Lung (tissue), 12 donors: ENCODE results near the gene BICRAL. TPM values are rescaled to one million over a fixed set of nuclear protein-coding genes. Genes with fewer than 3 reads are reported as not detected.

Experiments used
- ATAC-seq: fragments of 200-7000 bp; cut with Tn5 transposase; one replicate; pipeline ENCODE4 v1.9.1; 2020; ENCODE audit warnings: moderate number of reproducible peaks; ENCODE audit not compliant: insufficient read depth, low FRiP score
- DNase-seq, 3 donors: peaks; one replicate each; pipeline ENCODE4 v3.0.0-alpha.2; 2013 to 2017
- H3K27ac ChIP-seq, 2 donors: one replicate each; pipeline ENCODE4 v1.5.1; 2013; ENCODE audit warnings: mild to moderate bottlenecking in 2 of 2, moderate library complexity in 2 of 2, control low read depth in 1 of 2, inconsistent platforms in 1 of 2, low read depth in 1 of 2, low read length in 1 of 2
- H3K27me3 ChIP-seq, 3 donors: one replicate each; pipeline ENCODE4 v1.5.1; 2013; ENCODE audit warnings: low read length in 2 of 3; ENCODE audit not compliant: control insufficient read depth in 3 of 3, insufficient read depth in 3 of 3
- H3K36me3 ChIP-seq, 4 donors: one replicate each; pipeline ENCODE4 v1.5.1; 2013; ENCODE audit warnings: low read length in 4 of 4, mild to moderate bottlenecking in 1 of 4, moderate library complexity in 1 of 4; ENCODE audit not compliant: control insufficient read depth in 4 of 4, insufficient read depth in 4 of 4
- H3K4me1 ChIP-seq, 5 donors: one replicate each; pipeline ENCODE4 v1.5.1; 2013; ENCODE audit warnings: low read length in 5 of 5, mild to moderate bottlenecking in 2 of 5, moderate library complexity in 1 of 5; ENCODE audit not compliant: control insufficient read depth in 5 of 5, insufficient read depth in 5 of 5
- H3K4me3 ChIP-seq: one replicate; pipeline ENCODE4 v1.5.1; 2013; ENCODE audit warnings: mild to moderate bottlenecking, control low read depth, moderate library complexity
- H3K9ac ChIP-seq, 2 donors: one replicate each; pipeline ENCODE4 v1.5.1; 2013; ENCODE audit warnings: low read length in 2 of 2, control low read depth in 1 of 2; ENCODE audit not compliant: insufficient read depth in 1 of 2
- H3K9me3 ChIP-seq, 4 donors: one replicate each; pipeline ENCODE4 v1.5.1; 2013; ENCODE audit warnings: low read length in 3 of 4, mild to moderate bottlenecking in 1 of 4, moderate library complexity in 1 of 4; ENCODE audit not compliant: control insufficient read depth in 4 of 4, insufficient read depth in 3 of 4
- WGBS, 2 donors: extraction: QIAGEN DNeasy Blood & Tissue Kit; methylation state at CpG; one replicate each; pipeline ENCODE4 v1.1.7; 2013; 5-methylcytosine and 5-hydroxymethylcytosine counted together
- polyA plus RNA-seq, 2 donors: library from polyadenylated mRNA; stranded (reverse); fragments of 200-250 nt; gene quantifications; one replicate each; pipeline ENCODE4 v1.2.1, GENCODE V29; 2013
- total RNA-seq, 2 donors: library from RNA; depleted of rRNA in 1 of 2; stranded (reverse); fragments of >200 nt in 1 of 2; gene quantifications; one replicate each; pipeline ENCODE4 v1.2.1, GENCODE V29; 2014 to 2021
- TF ChIP-seq, protein P1 (sequence below): IDR thresholded peaks from 2 replicates; pipeline ENCODE4 v1.5.1; 2012; ENCODE audit warnings: mild to moderate bottlenecking; ENCODE audit errors: control extremely low read depth, extremely low read depth
- donor health status: control.
- donor health status: control.
- donor health status: Bipolar disorder and iron deficiency.
- donor health status: healthy.
- donor health status: DM: yes; HTN: yes; CAD: no.

Gene BICRAL
- total and polyA plus RNA-seq, 4 donors: 2.8 to 18.6 (median 10.7) TPM

DNA sequence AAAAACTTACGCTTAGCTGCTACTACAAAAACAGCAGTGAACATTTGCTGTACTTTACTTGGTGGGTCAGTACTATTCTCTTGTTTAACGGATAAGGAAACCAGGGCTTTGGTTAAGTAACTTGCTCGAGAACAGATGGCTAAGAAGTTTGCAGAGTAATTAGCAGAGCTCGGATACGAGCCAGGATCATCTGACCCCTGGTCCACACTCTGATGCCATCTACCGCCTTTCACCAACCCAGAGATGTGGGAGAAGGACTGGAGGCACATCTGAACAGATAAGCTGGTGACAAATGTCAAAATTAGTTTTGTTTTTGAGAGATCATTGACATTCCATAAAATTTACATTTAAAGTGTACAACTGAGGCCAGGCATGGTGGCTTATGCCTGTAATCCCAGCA, 78.6 kb downstream of the BICRAL start:
- H3K9me3 ChIP-seq: peaks cover 0 to 1% (median 0%) of the 10 kb centered on the region in 4 donors
- peaks cover 16 to 40% (median 33%) of the 10 kb centered on the region in 4 donors for H3K36me3 ChIP-seq
- H3K4me1 ChIP-seq: no peaks in the 10 kb centered on the region
- DNase-seq (no peak), ATAC-seq (no peak)
- no peak overlapping the region for H3K9ac ChIP-seq
- no peak overlapping the region for H3K27ac ChIP-seq
- TF ChIP-seq, protein P1, sequence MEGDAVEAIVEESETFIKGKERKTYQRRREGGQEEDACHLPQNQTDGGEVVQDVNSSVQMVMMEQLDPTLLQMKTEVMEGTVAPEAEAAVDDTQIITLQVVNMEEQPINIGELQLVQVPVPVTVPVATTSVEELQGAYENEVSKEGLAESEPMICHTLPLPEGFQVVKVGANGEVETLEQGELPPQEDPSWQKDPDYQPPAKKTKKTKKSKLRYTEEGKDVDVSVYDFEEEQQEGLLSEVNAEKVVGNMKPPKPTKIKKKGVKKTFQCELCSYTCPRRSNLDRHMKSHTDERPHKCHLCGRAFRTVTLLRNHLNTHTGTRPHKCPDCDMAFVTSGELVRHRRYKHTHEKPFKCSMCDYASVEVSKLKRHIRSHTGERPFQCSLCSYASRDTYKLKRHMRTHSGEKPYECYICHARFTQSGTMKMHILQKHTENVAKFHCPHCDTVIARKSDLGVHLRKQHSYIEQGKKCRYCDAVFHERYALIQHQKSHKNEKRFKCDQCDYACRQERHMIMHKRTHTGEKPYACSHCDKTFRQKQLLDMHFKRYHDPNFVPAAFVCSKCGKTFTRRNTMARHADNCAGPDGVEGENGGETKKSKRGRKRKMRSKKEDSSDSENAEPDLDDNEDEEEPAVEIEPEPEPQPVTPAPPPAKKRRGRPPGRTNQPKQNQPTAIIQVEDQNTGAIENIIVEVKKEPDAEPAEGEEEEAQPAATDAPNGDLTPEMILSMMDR: no peak
- no peak overlapping the region for H3K4me3 ChIP-seq
- no peaks in the 10 kb centered on the region for H3K27me3 ChIP-seq
- WGBS, 2 donors: 95 to 98% methylated on average over 6 of the region's 6 CpGs

DNA sequence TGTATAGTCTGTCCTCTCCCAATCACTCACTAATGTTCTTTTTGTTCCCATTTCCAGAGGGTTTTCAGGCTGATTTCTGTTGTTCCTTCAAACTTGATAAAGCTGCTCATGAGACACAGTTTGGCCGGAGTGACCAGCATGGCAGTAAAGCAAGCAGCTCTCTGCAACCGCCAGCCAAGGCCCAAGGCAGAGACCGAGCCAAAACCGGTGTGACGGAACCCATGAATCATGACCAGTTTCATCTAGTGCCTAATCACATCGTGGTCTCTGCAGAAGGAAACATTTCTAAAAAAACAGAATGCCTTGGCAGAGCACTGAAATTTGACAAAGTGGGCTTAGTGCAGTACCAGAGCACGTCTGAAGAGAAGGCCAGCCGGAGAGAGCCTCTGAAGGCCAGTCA, 82.8 kb downstream of the BICRAL start:
- DNase-seq: no peak

DNA sequence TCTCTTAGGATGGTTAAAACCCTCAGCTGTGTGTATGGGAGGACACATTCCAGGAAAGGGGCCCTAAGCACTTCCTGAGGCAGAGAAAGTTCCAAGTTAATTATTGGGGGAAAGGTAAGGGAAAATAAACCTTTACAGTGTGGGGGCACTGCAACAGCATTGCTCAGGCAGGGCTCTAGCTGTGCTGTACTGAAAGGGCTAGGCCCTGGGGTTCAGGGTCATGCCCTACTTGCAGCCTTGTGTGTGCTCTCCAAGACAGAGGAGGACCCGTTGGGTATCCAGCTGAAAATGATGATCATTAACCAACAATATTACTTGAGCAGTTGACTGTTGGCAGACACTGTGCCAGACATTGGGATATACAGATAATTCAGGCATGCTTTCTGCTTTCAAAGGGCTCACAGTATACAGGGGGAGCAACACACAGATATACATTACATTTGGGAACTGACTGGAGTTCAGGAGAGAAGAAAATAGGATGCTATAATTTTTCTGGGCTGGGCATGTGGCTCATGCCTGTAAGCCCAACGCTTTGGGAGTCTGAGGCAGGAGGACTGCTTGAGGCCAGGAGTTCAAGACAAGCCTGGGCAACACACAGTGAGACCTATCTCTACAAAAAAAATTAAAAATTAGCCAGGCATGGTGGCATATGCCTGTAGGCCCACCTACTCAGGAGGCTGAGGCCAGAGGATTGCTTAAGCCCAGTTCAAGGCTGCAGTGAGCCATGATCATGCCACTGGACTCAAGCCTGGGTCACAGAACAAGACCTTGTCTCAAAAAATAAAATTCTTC, 88.5 kb downstream of the BICRAL start:
- ATAC-seq: no peak
- no peak overlapping the region for H3K9ac ChIP-seq
- H3K36me3 ChIP-seq: peaks cover 3 to 15% (median 11%) of the 10 kb centered on the region in 4 donors
- H3K27ac ChIP-seq: no peak overlapping the region
- H3K9me3 ChIP-seq: no peaks in the 10 kb centered on the region
- H3K27me3 ChIP-seq: no peaks in the 10 kb centered on the region
- H3K4me1 ChIP-seq: no peaks in the 10 kb centered on the region
- 65 to 86% methylated on average over 2 of the region's 2 CpGs for WGBS, 2 donors
- TF ChIP-seq, protein P1: no peak
- H3K4me3 ChIP-seq: no peak overlapping the region
- DNase-seq: no peak

More for the DNA sequence above, 82.8 kb downstream of the BICRAL start:
- Histone ChIP-seq H3K27me3 (no peaks in the 10 kb centered on the region), H3K27ac (no peak overlapping the region), H3K4me1 (no peaks in the 10 kb centered on the region), H3K9me3 (peaks cover 0 to 1% (median 0%) of the 10 kb centered on the region in 4 donors), H3K9ac (no peak overlapping the region), H3K4me3 (no peak overlapping the region), H3K36me3 (peaks cover 14 to 36% (median 30%) of the 10 kb centered on the region in 4 donors)
- no peak for ATAC-seq
- TF ChIP-seq, protein P1: no peak
- WGBS, 2 donors: 83 to 92% methylated on average over 8 of the region's 8 CpGs
